Fibroblast of lung (primary cell): ENCODE measurements around the gene RNF181. TPM values are rescaled to one million over a fixed set of nuclear protein-coding genes. Genes with fewer than 3 reads are reported as not detected.

ENCODE experiments used
- DNase-seq, 2 donors: peaks; one replicate each; pipeline versions ENCODE4 v3.0.0 to v3.0.0-alpha.2; 2010; ENCODE audit warnings: low read depth in 2 of 2
- H2AFZ ChIP-seq: 2 replicates; pipeline ENCODE4 v1.5.1; 2012; ENCODE audit warnings: low read length, control low read depth, inconsistent platforms
- H3K27ac ChIP-seq: 2 replicates; pipeline ENCODE4 v1.5.1; 2011; ENCODE audit warnings: low read length, control low read depth; ENCODE audit not compliant: insufficient read depth
- H3K27me3 ChIP-seq: 2 replicates; pipeline ENCODE4 v1.5.1; 2011; ENCODE audit warnings: mild to moderate bottlenecking, low read length; ENCODE audit not compliant: control insufficient read depth, insufficient read depth
- H3K36me3 ChIP-seq: 2 replicates; pipeline ENCODE4 v1.5.1; 2011; ENCODE audit warnings: low read length; ENCODE audit not compliant: control insufficient read depth, insufficient read depth
- H3K4me1 ChIP-seq: 2 replicates; pipeline ENCODE4 v1.5.1; 2011; ENCODE audit warnings: low read length; ENCODE audit not compliant: control insufficient read depth, insufficient read depth; ENCODE audit errors: extremely low read depth
- H3K4me2 ChIP-seq: 2 replicates; pipeline ENCODE4 v1.5.1; 2011; ENCODE audit warnings: low read length, control low read depth; ENCODE audit not compliant: insufficient read depth; ENCODE audit errors: extremely low read depth
- H3K4me3 ChIP-seq, 4 experiments: fragments of 200-600 bp in 1 of 4; sonication (generic) in 1 of 4; replicated peaks in 1 of 4; 2 replicates each; pipeline ENCODE4 v1.5.1; 2011 to 2016; ENCODE audit warnings: low read length in 4 of 4, low read depth in 3 of 4, mild to moderate bottlenecking in 3 of 4, control low read depth in 2 of 4, inconsistent platforms in 1 of 4, mixed read lengths in 1 of 4; ENCODE audit not compliant: insufficient read depth in 1 of 4; ENCODE audit errors: control extremely low read depth in 1 of 4
- H3K79me2 ChIP-seq: 2 replicates; pipeline ENCODE4 v1.5.1; 2012; ENCODE audit warnings: mild to moderate bottlenecking, low read length, inconsistent platforms; ENCODE audit not compliant: control insufficient read depth, insufficient read depth
- H3K9ac ChIP-seq: 2 replicates; pipeline ENCODE4 v1.5.1; 2011; ENCODE audit warnings: mild to moderate bottlenecking, low read length, control low read depth; ENCODE audit not compliant: insufficient read depth
- H3K9me3 ChIP-seq: 2 replicates; pipeline ENCODE4 v1.5.1; 2012; ENCODE audit warnings: low read depth, low read length; ENCODE audit not compliant: control insufficient read depth, insufficient read depth
- H4K20me1 ChIP-seq: 2 replicates; pipeline ENCODE4 v1.5.1; 2011; ENCODE audit warnings: low read length; ENCODE audit not compliant: control insufficient read depth, insufficient read depth; ENCODE audit errors: extremely low read depth
- EZH2 ChIP-seq: IDR thresholded peaks from 2 replicates; pipeline ENCODE4 v1.5.1; 2012; ENCODE audit warnings: low read length, control low read depth, mild to moderate bottlenecking; ENCODE audit errors: missing control alignments
- polyA plus RNA-seq, 2 donors: library from polyadenylated mRNA; depleted of rRNA in 1 of 2; stranded (reverse) in 1 of 2; unstranded in 1 of 2; fragments of >200 nt; gene quantifications; 2 replicates each; pipeline ENCODE4 v1.2.1, GENCODE V29; 2011 to 2012; ENCODE audit warnings: missing spikeins in 1 of 2
- total RNA-seq: library from RNA; depleted of rRNA; stranded (reverse); fragments of >200 nt; gene quantifications from 2 replicates; pipeline ENCODE4 v1.2.1, GENCODE V29; 2014
- TF ChIP-seq, protein P1 (sequence below), 2 donors: IDR thresholded peaks in 1 of 2; conservative IDR thresholded peaks in 1 of 2; 1 replicate in 1 of 2; 2 replicates in 1 of 2; pipeline ENCODE4 v1.5.1; 2011 to 2012; ENCODE audit warnings: low read length in 2 of 2, control low read depth in 1 of 2, inconsistent platforms in 1 of 2, low read depth in 1 of 2, mild to moderate bottlenecking in 1 of 2

RNF181 gene
- total and polyA plus RNA-seq, 2 donors (not counting 1 experiment from before 2014, with no cell fraction given), result 247 to 276 TPM

DNA sequence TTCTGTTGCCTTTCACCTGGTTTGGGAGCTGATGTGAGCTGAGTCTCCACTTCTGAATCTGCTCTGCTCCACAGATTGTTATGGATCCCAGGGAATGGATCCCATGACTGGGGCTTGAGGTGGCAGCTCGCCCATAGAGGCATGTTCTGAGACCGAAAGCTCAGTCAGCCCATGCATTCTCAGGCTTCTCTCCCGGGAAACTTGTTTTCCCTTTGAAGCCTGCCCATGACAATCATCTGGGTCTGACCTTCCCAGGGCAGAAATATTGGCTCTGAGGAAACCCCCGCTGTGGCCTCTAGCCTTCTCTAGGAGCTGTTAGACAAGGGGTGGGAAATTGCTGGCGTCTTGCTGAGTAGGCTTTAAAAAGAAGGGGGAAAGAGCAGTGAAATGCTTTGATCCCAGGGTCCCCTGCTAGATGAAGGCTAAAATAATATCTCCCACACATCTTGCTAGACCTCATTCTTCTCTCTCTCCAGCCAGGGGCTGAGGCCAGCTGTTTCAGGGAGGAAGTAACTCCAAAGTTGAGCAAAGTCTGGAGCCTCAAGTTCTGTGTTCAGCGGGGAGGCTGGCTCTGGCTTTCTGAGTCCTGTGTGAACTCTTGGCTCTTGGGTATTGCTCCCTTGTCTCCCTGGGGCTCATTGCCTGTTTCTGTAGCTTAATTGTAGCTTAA lies 16.1 kb upstream of the RNF181 start:
- Histone ChIP-seq H3K9ac (peak overlapping the region; percentile 4), H2AFZ (peak overlapping the region; percentile 9), H3K4me3 (peak overlapping the region in 1 of 4 experiments; percentile 6)

DNA sequence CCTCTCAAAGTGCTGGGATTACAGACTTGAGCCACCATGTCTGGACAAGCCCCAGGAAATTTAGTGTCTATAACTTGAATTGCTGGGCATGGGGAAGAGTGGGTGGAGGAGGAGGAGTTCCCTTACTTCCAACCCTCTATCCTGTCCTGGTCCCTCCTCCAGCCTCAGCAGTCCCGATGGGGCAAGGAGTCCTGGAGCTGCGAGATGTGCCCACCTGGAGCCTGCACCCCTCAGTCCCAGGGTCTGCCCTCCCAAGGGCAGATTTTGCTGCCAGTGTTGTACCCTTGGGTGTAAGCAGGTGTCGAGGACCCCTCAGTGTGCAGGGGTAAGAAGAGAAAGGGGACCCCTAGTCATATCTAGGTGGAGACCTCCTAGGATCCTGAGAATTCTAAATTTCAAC lies 15.3 kb upstream of the RNF181 start:
- Histone ChIP-seq H3K79me2 (no peaks in the 10 kb centered on the region), H2AFZ (no peak overlapping the region), H3K27ac (no peak overlapping the region), H4K20me1 (no peaks in the 10 kb centered on the region), H3K9ac (no peak overlapping the region), H3K4me1 (peaks cover 26% of the 10 kb centered on the region), H3K36me3 (no peaks in the 10 kb centered on the region), H3K9me3 (no peaks in the 10 kb centered on the region), H3K4me2 (no peak overlapping the region), H3K27me3 (no peaks in the 10 kb centered on the region), H3K4me3 (no peak overlapping the region)
- TF ChIP-seq EZH2, result no peak
- TF ChIP-seq, protein P1, sequence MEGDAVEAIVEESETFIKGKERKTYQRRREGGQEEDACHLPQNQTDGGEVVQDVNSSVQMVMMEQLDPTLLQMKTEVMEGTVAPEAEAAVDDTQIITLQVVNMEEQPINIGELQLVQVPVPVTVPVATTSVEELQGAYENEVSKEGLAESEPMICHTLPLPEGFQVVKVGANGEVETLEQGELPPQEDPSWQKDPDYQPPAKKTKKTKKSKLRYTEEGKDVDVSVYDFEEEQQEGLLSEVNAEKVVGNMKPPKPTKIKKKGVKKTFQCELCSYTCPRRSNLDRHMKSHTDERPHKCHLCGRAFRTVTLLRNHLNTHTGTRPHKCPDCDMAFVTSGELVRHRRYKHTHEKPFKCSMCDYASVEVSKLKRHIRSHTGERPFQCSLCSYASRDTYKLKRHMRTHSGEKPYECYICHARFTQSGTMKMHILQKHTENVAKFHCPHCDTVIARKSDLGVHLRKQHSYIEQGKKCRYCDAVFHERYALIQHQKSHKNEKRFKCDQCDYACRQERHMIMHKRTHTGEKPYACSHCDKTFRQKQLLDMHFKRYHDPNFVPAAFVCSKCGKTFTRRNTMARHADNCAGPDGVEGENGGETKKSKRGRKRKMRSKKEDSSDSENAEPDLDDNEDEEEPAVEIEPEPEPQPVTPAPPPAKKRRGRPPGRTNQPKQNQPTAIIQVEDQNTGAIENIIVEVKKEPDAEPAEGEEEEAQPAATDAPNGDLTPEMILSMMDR (conservative IDR thresholded peaks at IDR 0.05 in 1 of 2, IDR thresholded peaks at IDR 0.05 in 1 of 2; ENCODE audit: low read depth in 1 of 2, low read length in 2 of 2), result no peak
- DNase-seq, result no peak

More for the DNA sequence above, 16.1 kb upstream of the RNF181 start:
- TF ChIP-seq, protein P1 (conservative IDR thresholded peaks at IDR 0.05 in 1 of 2, IDR thresholded peaks at IDR 0.05 in 1 of 2; ENCODE audit: low read depth in 1 of 2, low read length in 2 of 2), result no peak
- no peak for TF ChIP-seq EZH2
- no peaks in the 10 kb centered on the region for H3K36me3 ChIP-seq
- no peak for DNase-seq
- H4K20me1 ChIP-seq, result no peaks in the 10 kb centered on the region
- H3K4me2 ChIP-seq, result peak overlapping the region; percentile 54
- H3K9me3 ChIP-seq, result no peaks in the 10 kb centered on the region
- no peaks in the 10 kb centered on the region for H3K27me3 ChIP-seq
- peaks cover 20% of the 10 kb centered on the region for H3K4me1 ChIP-seq
- peak overlapping the region; percentile 71 for H3K27ac ChIP-seq
- no peaks in the 10 kb centered on the region for H3K79me2 ChIP-seq

DNA sequence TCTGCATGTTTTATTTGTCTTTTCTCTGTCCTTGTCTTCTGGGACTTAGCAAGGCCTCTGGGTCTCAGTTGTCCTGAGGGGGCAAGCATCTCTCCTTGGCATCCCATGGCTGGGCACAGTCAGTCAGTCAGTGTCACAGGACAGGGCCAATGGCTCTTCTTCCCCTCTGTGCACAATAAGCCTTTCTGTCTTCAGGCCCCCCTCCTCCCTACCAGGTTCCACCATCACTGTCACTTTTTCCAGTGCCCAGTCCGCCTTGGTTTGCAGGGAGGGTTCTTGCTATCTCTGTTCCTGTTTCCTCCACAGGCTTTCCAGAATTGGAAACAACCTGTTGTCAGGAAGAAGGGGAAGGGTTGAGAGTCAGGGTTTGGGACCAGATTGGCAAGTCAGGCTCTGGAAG lies 13.1 kb upstream of the RNF181 start:
- Histone ChIP-seq H3K27ac (no peak overlapping the region), H3K79me2 (no peaks in the 10 kb centered on the region), H3K9me3 (no peaks in the 10 kb centered on the region), H3K4me2 (no peak overlapping the region), H4K20me1 (no peaks in the 10 kb centered on the region), H2AFZ (no peak overlapping the region), H3K4me3 (no peak overlapping the region), H3K9ac (no peak overlapping the region), H3K27me3 (no peaks in the 10 kb centered on the region), H3K36me3 (no peaks in the 10 kb centered on the region), H3K4me1 (peaks cover 34% of the 10 kb centered on the region)
- TF ChIP-seq EZH2, result no peak
- TF ChIP-seq, protein P1 (conservative IDR thresholded peaks at IDR 0.05 in 1 of 2, IDR thresholded peaks at IDR 0.05 in 1 of 2; ENCODE audit: low read depth in 1 of 2, low read length in 2 of 2), result no peak
- DNase-seq, result no peak
